Endothelial cell (in vitro differentiated cells): ENCODE results near the gene SERPINE1. TPM values are rescaled to one million over a fixed set of nuclear protein-coding genes. Genes with fewer than 3 reads are reported as not detected.

Experiments
- DNase-seq: peaks from one replicate; pipeline ENCODE4 v3.0.0; 2021; ENCODE audit warnings: low spot score
- H3K27ac Mint-ChIP-seq: one replicate; pipeline ENCODE4 v1.8.0; 2021; ENCODE audit warnings: mixed read lengths, inconsistent platforms; ENCODE audit not compliant: unreplicated experiment
- H3K27me3 Mint-ChIP-seq: one replicate; pipeline ENCODE4 v1.8.0; 2021; ENCODE audit warnings: mild to moderate bottlenecking, moderate library complexity, mixed read lengths, inconsistent platforms; ENCODE audit not compliant: unreplicated experiment
- H3K36me3 Mint-ChIP-seq: one replicate; pipeline ENCODE4 v1.8.0; 2021; ENCODE audit warnings: mild to moderate bottlenecking, low read depth, mixed read lengths, inconsistent platforms; ENCODE audit not compliant: unreplicated experiment
- H3K4me1 Mint-ChIP-seq: one replicate; pipeline ENCODE4 v1.8.0; 2021; ENCODE audit warnings: mild to moderate bottlenecking, mixed read lengths, inconsistent platforms; ENCODE audit not compliant: unreplicated experiment
- H3K4me3 Mint-ChIP-seq: one replicate; pipeline ENCODE4 v1.8.0; 2021; ENCODE audit warnings: mild to moderate bottlenecking, mixed read lengths, inconsistent platforms; ENCODE audit not compliant: unreplicated experiment
- H3K9me3 Mint-ChIP-seq: one replicate; pipeline ENCODE4 v1.8.0; 2021; ENCODE audit warnings: mixed read lengths, inconsistent platforms; ENCODE audit not compliant: unreplicated experiment
- CTCF ChIP-seq: fragments of 200-600 bp; sonication (generic); IDR thresholded peaks from one replicate; pipeline ENCODE4 v1.5.0; 2021; ENCODE audit warnings: antibody characterized with exemption; ENCODE audit not compliant: unreplicated experiment
- total RNA-seq: library from RNA; stranded (reverse); fragmentation: NEBNext Ultra II Directional; extraction: Animal tissue kit (Norgen Biotek cat#: 25700); gene quantifications from one replicate; pipeline ENCODE4 v1.2.1, GENCODE V29; 2021; ENCODE audit not compliant: unreplicated experiment

The SERPINE1 gene
- total RNA-seq, 1 donor from 2014 or later: 0.80 TPM

- Mint-ChIP-seq H3K4me1 (peaks cover 31% of the 10 kb centered on the region), H3K9me3 (no peaks in the 10 kb centered on the region), H3K4me3 (peak overlapping the region; percentile 18), H3K27me3 (peaks cover 13% of the 10 kb centered on the region), H3K27ac (peak overlapping the region; percentile 75), H3K36me3 (no peaks in the 10 kb centered on the region)
- TF ChIP-seq CTCF: no peak
- DNase-seq: no peak
Observed at GRCh38 chr7:101122933-101123702, 3.8 kb upstream of the SERPINE1 start.

GRCh38 chr7:101123703-101124068 is 3.2 kb upstream of the SERPINE1 start:
- no peak for TF ChIP-seq CTCF
- Mint-ChIP-seq H3K4me3 (no peak overlapping the region), H3K4me1 (peaks cover 31% of the 10 kb centered on the region), H3K36me3 (no peaks in the 10 kb centered on the region), H3K27me3 (peaks cover 13% of the 10 kb centered on the region), H3K9me3 (no peaks in the 10 kb centered on the region), H3K27ac (peak overlapping the region; percentile 24)
- no peak for DNase-seq

DNA sequence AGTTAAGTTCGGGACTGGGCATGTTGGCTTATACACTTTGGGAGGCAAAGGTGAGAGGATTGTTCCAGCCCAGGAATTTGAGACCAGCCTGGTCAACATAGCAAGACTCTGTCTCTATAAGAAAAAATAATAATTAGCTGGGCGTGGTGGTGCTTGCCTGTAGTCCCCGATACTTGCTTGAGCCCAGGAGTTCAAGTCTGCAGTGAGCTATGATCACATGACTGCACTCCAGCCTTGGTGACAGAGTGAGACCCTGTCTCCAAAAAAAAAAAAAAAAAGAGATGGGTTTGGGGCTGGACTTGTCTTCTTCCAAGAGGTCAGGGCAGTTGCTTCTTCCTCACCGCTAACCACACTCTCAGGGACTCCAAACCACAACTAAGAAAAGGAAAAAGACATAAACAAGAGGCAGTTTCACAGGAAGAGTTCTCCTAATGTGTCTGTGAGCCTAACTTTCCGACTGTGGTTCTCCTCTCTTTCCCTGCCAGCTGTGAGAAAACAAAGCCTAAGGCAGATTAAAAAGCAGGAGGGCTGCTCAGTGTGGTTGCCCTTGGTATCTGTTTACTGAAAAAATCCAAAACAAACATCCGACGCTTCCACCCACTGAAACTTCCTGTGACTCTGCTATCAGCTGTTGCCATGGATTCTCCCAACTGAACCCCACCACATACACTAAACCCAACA is 2.4 kb upstream of the SERPINE1 start:
- Mint-ChIP-seq H3K9me3 (no peaks in the 10 kb centered on the region), H3K36me3 (no peaks in the 10 kb centered on the region), H3K27ac (peak overlapping the region; percentile 99), H3K27me3 (peaks cover 13% of the 10 kb centered on the region), H3K4me1 (peaks cover 31% of the 10 kb centered on the region), H3K4me3 (peak overlapping the region; percentile 78)
- TF ChIP-seq CTCF: no peak
- peak; percentile 34 for DNase-seq

DNA sequence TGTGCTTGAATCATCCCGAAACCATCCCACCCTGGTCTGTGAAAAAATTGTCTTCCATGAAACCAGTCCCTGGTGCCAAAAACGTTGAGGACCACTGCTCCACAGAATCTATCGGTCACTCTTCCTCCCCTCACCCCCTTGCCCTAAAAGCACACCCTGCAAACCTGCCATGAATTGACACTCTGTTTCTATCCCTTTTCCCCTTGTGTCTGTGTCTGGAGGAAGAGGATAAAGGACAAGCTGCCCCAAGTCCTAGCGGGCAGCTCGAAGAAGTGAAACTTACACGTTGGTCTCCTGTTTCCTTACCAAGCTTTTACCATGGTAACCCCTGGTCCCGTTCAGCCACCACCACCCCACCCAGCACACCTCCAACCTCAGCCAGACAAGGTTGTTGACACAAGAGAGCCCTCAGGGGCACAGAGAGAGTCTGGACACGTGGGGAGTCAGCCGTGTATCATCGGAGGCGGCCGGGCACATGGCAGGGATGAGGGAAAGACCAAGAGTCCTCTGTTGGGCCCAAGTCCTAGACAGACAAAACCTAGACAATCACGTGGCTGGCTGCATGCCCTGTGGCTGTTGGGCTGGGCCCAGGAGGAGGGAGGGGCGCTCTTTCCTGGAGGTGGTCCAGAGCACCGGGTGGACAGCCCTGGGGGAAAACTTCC is 784 bp upstream of the SERPINE1 start:
- Mint-ChIP-seq H3K4me1 (peaks cover 31% of the 10 kb centered on the region), H3K9me3 (no peaks in the 10 kb centered on the region)
- DNase-seq: no peak

More for the DNA sequence above, 784 bp upstream of the SERPINE1 start:
- Mint-ChIP-seq H3K27me3 (peaks cover 13% of the 10 kb centered on the region), H3K27ac (peak overlapping the region; percentile 94), H3K4me3 (no peak overlapping the region), H3K36me3 (no peaks in the 10 kb centered on the region)
- TF ChIP-seq CTCF: no peak
